ENCODE data around the gene TCF7L2.

TCF7L2 gene

DNA sequence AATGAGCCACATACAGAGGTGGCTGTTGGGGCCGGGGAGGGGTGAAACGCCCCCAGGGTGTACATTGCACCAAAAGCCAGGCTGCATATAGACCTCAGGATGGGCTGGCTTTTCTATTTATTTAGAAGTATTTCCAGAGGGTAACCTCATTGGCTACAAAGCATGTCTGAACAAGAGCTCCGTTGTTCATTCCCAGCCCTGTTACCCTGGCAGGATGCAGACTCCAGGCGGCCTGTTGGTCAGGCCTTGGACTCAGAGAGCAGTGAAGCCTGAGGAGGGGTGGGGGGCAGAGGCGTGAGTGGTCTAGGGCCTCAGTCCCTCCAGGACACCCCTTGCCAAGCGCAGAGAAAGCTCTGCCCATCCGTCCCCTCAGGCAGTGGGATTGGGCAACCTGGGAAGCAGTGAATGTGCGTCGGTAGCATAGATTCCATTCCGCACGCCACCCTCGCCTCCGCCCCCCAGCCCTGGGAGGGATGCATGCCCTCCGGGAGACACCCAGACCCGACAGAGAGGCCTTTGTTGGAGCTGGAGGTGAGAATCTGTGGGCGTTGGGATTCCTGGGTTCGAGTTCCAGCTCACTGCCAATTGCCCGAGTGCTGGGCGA, 41.9 kb downstream of the TCF7L2 start:
- no peak for DNase-seq (ENCODE audit: low read depth in 2 of 2, low spot score in 1 of 2)

DNA sequence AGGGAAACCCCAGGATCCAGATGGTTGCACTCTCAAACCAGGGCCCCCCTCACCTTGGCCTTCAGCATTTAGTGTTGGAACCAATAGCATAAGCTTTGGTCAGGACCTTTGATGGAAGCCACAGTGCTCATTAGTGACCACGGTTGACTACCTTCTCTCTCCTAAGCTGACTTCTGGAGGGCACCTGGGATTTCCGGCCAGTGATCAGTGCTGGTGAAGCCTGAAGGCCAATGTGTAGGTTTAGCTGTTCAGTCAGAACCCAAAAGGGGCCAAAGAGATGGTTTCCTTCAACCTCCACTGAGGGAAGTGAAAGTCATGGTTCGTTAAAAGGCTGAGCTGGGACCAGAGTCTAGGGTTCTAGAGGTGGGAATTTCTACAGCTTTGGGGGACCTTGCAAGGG, 46.4 kb downstream of the TCF7L2 start:
- DNase-seq (ENCODE audit: low read depth in 2 of 2, low spot score in 1 of 2): no peak

DNA sequence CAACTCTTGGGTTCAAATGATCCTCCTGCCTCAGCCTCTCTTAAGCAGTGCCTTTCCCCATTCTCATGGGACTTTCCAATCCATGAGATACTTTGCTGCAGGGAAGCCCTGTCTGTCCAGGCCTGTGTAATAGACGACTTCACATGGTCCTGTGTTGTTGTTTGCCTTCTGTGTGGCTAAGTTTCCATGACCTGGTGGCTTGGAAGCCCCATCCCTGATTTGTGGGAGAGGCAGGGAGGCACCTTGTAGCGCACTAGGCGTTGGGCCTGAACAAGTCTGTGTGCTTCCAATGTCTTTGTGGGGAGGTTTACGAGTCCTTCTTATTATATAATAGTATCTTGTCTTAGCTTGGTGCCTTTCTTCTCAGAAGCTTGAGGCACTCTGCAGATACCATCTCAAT, 49.1 kb downstream of the TCF7L2 start:
- no peak for DNase-seq (ENCODE audit: low read depth in 2 of 2, low spot score in 1 of 2)

DNA sequence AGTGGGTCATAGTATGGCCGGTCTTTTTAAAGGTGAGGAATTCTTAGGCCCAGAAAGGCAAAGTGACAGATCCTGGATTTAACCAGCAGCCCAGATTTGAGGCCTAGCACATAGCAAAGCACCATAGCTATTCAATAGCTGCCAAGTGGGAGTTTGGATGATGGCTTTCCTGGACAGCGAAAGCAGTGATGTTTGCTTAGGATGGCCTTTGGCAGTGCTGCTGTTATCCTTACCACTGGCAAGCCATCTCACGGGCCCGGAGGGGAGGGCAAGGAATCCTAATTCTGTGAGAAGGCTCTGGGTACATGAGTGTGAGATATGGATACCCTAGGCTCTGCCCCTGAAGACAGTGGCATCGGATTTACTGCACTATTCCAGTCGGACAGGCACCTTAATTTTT, 50.4 kb downstream of the TCF7L2 start:
- no peak for DNase-seq (ENCODE audit: low read depth in 2 of 2, low spot score in 1 of 2)

DNA sequence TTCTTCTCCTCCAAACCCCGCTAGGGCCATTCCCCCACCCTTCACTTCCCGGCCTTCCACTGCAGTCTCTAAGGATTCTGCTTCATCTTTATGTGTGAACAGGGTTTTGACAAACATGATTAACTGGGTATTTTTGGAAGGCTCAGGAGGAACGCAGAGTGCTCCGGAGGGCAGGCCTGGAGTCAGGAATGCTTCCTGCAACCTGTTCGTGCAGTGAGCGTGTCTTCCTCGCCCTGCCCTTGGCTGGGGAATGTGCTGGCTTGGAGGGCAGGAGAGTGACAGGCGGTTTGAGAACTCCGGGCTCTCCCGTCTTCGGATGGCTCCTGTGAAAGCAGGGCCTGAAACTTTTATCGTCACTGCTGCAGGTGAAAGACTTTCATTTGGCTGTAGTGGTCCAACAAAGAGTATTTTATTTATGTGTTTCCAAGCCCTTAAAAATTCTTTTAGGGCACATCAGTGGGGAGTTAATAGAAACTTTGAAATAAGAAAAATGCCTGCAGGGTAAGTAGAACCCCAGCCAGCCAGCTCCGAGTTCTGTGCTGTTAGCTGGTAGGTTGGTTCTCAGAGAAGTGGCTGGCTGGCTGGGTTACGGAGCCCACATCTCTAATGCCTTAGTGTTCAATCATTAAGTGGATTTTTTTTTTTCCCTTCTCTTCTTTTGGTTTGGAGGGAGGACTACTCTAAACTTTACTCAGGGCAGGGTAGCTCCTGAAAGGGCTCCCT, 51.0 kb downstream of the TCF7L2 start:
- DNase-seq (ENCODE audit: low read depth in 2 of 2, low spot score in 1 of 2): no peak

DNA sequence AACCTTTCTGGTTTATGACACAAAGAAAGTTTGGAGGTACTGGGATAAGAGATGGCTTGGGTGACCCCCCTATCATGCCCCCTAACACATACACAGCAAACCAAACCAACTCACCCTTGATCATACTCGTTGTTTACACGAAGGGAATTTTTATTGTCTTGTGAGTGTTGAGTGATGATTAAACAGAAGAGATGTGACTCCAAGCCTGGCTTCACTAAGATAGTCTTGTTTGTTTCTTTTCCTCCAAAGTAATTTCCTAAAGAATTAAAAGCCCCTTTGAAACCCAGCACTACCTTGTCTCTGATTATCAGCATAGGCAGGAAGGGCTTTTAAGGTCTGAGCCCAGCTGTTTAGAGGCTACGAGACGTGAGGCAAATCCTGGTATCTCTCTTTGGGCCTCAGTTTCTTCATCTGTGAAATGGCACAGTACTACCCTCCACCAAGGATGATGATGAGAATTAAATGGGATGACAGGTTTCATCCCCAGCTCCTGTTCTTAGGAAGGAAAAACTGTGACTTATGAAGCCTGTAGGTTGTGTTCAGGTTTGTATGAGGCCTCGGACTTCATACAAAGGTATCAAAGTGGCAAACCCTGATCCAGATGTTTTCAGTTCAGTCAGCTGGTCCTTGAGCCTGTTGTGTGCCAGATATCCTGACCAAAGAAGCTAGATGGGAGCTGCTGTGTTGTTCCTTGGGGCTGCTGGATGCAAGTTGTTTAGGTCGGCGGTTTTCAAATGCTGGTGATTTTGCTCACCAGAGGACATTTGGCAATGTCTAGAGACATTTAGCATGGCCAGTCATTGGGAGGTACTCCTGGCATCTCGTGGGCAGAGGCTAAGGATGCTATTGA, 51.8 kb downstream of the TCF7L2 start:
- no peak for DNase-seq (ENCODE audit: low read depth in 2 of 2, low spot score in 1 of 2)

DNA sequence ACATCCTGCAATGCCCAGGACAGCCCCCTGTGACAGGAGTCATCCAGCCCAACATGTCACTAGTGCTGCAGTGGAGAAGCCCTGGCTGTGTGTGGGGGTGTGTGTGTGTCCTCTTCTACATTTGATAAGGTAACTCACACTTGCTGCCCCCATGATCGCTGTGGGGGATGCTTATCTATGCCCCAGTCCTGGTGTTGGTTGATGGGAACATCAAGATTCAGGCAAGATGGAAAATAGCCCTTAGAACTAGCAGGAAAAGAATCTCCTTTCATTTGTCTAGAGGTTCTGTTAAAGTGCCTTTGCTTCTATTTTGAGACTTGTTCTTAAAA, 52.4 kb downstream of the TCF7L2 start:
- DNase-seq (ENCODE audit: low read depth in 2 of 2, low spot score in 1 of 2): no peak

DNA sequence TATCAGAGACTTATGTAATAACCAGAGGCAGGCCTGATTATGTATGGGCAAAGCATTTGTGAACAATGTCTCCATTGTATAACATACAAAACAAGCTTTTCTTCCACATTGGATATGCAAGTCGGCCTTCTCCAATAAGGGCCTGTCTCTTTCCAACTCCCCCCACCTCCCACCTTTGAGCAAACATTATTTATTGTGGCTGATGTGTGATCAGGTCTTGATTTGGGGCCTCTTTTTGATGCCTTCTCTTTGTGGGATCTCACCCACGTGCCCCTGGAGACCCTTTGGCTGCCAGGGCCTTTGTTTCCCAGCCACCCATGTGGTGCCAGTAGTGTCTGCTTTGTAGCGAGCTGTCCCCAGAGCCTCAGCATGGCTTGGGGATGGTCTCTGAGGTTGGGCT, 53.0 kb downstream of the TCF7L2 start:
- no peak for DNase-seq (ENCODE audit: low read depth in 2 of 2, low spot score in 1 of 2)

DNA sequence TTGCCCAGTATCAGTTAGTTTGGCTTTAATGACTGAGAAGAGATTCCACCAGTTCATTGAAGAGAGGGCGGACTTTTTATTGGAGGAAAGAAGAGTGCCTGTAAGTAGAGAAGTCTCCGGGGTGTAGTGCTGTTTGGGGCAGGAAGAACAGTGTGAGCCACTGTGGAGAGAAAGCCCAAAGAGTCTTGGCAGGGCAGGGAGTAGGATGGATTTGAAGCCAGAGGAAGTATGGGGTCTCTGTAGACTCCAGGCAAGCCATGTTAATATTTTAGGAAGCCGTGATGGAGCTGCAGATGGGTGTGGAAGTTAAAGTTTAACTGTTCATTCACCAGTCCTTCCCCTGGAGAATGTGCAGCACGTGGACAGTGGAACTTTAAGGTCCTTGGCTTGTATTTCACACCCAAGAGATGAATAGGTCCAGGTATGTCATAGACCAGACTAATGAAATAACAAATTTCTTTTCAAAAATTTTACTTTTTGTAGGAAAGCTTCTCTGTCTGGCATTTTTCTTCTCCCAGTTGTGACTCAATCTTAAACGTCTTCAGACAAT, 54.1 kb downstream of the TCF7L2 start:
- DNase-seq (ENCODE audit: low read depth in 2 of 2, low spot score in 1 of 2): no peak

DNA sequence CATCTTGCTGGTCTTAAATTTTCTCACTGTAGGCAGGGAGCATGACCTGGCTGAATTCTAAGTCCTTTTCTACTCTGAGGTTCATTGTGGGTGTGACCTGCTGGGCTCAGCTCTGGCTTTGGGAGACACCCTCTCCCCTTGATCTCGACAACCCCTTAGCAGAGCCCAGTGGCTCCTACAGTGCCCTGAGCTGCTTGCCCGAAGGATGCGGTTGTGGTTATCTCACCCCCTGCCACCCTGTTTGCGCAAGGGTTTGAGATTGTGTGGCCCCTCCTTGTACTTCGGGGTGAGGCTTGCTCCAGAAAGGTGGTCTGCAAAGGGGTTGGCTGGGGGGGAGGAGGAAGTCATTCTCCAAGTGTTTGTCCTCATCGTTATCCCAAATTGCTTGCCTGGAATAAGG, 55.3 kb downstream of the TCF7L2 start:
- no peak for DNase-seq (ENCODE audit: low read depth in 2 of 2, low spot score in 1 of 2)

DNA sequence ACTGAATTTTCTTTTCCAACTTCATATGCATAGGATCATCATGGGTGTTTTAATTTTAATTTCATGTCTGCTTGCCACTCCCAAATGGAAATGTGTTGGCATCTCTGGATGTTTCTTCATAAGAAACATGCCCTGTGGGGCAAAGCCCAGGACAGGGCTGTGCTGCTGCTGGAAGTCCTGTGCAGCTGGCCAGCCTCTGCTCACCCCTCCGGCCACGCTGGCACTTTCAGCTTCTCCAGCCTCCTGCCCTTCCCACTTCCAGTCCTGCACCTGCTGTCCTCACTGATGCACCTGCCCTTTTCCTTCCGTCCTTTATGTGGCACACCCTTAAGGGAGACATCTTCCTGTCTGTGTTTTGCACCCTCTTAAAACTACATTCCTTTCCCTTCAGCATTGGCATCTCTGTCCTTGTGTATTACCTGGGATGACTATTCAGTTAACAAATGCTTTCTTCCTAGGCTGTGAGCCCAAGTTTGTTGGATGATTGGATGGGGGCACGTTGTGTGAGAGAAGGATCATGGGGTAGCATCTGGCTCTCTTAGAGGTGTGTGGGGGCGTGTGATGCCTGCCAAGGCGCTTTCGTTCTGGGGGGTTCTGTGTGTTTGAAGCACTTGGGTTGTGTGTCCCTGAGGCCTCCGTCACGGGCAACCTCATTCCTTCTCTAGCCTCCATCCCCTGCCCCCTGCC, 56.8 kb downstream of the TCF7L2 start:
- DNase-seq (ENCODE audit: low read depth in 2 of 2, low spot score in 1 of 2): no peak

DNA sequence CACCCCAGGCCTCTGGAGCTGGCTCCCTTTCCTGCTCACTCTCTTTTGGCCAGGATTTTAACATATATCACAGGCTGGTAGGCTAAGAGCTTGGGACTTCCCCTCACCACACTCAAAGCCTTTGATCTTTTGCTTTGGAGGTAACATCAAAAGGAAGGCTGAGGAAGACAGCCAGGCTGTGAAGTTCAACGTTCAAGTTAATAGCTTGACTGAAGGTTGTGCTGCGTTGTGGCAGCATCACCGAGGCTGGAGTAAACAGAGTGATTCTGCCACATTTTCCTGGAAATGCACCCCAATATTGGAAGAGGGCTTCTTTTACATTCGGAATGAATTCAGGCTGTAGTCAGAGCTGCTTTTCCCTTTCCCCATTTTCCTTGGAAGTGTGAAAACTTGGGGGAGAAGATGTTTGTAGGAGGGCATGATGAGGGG, 57.3 kb downstream of the TCF7L2 start:
- DNase-seq (ENCODE audit: low read depth in 2 of 2, low spot score in 1 of 2): no peak

DNA sequence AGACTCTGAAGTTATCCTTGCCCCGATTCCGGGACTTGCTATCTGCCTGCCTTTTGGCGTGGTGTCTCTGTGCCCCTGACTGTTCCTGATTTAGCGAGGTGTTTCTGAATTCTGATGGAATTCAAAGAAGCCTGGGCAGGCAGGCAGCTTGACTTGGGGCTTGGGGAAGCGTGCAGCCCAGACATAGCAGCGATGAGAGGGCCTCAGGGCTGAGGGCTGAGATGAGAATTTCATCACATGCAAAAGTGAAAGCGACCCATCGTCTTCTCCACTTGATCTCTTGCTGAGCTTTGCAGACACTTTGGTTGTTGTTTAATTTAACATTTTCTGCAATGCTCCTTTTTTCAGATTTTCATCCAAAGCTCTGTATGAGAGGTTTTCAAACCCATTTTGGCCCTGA, 57.8 kb downstream of the TCF7L2 start:
- DNase-seq (ENCODE audit: low read depth in 2 of 2, low spot score in 1 of 2): no peak

DNA sequence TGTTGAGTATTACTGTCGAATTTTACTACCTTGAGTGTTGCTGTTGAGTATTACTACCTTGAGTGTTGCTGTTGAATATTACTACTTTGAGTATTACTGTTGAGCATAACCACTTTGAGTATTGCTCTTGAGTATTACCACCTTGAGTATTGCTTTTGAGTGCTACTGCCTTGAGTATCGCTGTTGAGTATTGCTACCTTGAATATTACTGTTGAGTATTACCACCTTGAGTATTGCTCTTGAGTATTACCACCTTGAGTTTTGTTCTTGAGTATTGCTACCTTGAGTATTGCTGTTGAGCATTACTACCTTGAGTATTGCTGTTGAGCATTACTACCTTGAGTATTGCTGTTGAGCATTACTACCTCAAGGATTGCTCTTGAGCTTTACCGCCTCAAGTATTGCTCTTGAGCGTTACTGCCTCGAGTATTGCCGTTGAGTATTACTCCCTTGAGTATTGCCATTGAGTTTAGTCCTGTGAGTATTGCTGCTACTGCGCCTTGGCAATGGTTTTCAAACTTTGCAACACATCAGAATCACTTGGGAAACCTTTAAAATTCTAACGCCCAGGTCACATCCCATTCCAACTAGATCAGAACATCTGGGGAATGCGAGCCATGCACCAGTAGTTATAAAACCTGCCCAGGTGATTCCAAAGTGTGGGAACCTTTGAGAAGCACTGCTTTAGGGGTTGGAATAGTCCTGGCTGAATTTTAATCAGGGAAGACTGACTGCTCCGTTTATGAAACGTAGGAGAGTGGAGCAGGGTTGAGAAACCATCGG, 61.7 kb downstream of the TCF7L2 start:
- DNase-seq (ENCODE audit: low read depth in 2 of 2, low spot score in 1 of 2): no peak

DNA sequence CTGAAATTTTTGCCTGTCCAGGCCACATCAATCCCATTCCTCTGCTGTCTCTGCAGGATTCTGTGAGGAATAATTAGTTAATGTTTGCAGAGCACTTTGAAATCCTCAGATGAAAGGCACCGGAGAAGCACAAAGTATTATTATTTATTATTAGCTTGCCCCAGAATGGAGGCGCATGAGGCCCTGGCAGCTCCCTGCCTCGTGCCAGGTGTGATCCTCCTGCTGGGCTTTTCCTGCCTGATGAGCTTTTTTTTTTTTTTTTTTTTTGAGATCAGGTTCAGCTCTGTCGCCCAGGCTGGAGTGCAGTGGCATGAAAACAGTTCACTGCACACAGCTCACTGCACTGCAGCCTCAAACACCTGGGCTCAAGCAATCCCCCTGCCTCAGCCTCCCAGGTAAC, 65.2 kb downstream of the TCF7L2 start:
- no peak for DNase-seq (ENCODE audit: low read depth in 2 of 2, low spot score in 1 of 2)

DNA sequence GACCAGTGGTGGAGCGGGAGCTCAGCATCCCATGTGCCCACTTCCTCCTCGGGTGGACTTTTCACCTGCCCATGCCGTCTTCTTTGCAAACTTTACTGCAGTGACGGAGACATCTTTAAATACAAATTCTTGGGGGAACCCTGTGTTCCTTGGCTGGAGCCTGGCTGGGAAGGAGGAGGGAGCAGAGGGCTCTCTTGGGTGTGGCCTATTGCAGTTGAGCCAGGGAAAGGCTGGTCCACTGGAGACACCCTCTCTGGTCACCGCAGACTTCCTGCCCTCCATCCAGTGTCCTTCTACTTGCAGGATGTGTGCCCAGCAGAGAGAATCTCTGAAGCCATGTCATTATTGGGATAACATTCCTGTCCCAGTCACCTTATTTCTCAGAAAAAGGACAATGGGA, 67.3 kb downstream of the TCF7L2 start:
- DNase-seq (ENCODE audit: low read depth in 2 of 2, low spot score in 1 of 2): no peak

DNA sequence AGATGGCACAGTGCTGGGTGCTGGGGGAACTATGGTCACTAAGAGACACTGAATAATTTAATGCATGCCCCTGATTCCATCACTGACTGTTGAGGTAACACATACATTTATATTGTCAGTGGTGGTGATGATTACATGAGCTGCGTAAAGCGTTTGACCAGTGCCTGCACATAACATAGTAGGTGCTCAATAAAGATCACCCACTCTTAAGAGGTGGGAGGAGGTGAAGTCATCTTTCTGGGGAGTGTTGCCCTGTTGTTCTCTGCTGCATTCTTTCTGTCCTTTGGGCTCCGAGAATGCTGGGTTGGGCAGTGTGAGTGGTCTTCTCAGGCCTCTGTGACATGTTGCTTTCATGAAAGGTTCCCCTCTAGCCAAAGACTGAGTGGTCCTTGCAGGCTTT, 68.0 kb downstream of the TCF7L2 start:
- no peak for DNase-seq (ENCODE audit: low read depth in 2 of 2, low spot score in 1 of 2)

DNA sequence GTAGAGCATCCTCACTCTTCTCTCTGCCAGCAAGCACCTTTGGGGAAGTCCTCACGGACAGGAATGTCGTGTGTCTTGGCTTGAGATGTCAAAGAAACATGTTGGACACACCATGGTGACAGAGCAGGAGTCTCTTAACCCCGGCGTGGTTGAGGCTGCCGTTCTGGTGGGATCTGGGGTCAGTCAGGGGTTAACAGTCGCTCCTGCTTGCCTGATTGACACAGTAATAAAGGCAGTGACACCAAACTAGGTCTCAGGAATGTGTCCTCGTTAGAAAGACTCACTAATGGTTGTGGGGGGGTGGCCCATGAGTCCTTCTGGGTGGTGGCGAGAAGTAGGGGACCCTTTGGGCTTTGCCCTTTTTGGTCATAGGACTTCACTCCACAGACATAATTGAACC, 69.0 kb downstream of the TCF7L2 start:
- DNase-seq (ENCODE audit: low read depth in 2 of 2, low spot score in 1 of 2): no peak

DNA sequence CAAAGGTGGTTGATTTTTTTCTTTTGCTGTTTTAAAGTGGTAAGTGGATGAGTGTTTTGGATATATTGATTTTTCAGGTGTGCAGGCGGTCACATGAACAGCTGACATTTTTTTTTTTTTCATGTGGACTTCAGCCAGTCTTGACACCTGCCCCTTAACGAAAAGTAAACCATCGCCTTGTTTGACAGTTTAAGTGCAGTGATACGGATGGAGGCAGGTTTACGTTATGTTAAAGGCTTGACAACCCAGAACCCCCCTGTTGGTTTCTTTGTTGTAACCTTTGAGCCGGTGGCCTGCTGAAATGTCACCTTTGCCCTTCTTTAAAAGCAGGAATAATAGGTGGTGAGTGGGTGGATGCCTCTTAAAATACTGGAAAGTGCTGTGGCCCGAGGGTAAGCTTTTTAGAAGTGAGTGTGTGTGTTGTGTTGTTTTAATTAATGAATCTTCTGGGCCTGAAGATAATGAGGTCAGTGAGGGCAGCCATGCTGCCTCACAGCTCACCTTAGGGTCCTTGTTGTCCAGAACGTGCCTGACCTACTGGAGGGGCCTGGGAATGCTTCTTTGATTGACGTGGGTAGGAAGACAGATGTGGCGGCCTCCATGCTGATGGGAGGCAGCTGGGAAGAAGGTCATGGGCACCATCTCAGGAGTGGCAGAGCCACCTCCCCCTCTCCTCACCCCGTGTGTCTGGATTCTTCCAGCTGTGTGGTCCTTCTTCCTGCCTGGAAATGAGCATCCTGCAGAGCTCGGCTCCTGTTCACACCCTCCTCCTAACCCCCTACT, 69.8 kb downstream of the TCF7L2 start:
- DNase-seq (ENCODE audit: low read depth in 2 of 2, low spot score in 1 of 2): no peak

DNA sequence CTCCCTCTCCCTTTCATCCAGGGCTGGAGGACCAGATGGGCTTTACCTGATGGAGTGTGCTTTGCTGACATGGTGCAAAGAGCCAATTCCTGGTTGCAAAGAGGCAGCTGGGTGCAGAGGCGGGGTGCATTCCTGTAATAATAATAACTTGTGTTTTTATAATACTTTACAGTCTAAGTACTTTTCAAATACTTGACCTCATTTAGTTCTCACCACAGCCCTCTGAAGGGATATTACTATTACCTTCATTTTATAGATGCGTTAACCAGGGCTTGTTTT, 70.4 kb downstream of the TCF7L2 start:
- DNase-seq (ENCODE audit: low read depth in 2 of 2, low spot score in 1 of 2): no peak
